ENCODE results near the gene SSNA1. TPM values are rescaled to one million over a fixed set of nuclear protein-coding genes. Genes with fewer than 3 reads are reported as not detected.
A peak's percentile ranks its signal among the peaks of the same experiment; 100 is the strongest.
"Not testable (repeated sequence)": the region's sequence is repeated elsewhere in the genome, so short reads cannot be mapped to it uniquely, and the experiment has no call there.

Gene SSNA1
- total RNA-seq, 4 donors from 2014 or later: 58.2 to 99.5 (median 76.7) TPM

GRCh38 chr9:137236238-137236935 lies 47.9 kb downstream of the SSNA1 start:
- H3K4me3 ChIP-seq: peak overlapping the region; percentile 29 to 43 (median 37)
- 13% methylated on average over 9 of the region's 31 CpGs for WGBS
- peak overlapping the region in 1 of 4 donors; percentile 1 for H3K27ac ChIP-seq (replicated peaks in 1 of 4)
- H3K36me3 ChIP-seq: no peaks in the 10 kb centered on the region
- H3K4me1 ChIP-seq: peaks cover 40 to 60% (median 48%) of the 10 kb centered on the region in 4 donors
- TF ChIP-seq EP300 (IDR thresholded peaks at IDR 0.05): no peak
- no peak for TF ChIP-seq POLR2A (IDR thresholded peaks at IDR 0.05; ENCODE audit: low read depth)
- TF ChIP-seq POLR2AphosphoS5 (IDR thresholded peaks at IDR 0.05): peak; percentile 23 to 67
- peak in 2 of 3 experiments; percentile 97 to 99 for TF ChIP-seq CTCF (IDR thresholded peaks at IDR 0.05)
- intact Hi-C loops (cut with DNase I): no loop called here
- DNase-seq (ENCODE audit: extremely low spot score): peak; percentile 95
- peaks cover 0 to 39% (median 15%) of the 10 kb centered on the region in 4 donors for H3K27me3 ChIP-seq
- no peaks in the 10 kb centered on the region for H3K9me3 ChIP-seq

- intact Hi-C loops (cut with DNase I): no loop called here
These were observed 48.5 kb downstream of the SSNA1 start for GRCh38 chr9:137236936-137237421.

GRCh38 chr9:137237759-137238726 lies 49.6 kb downstream of the SSNA1 start:
- Histone ChIP-seq H3K27me3 (peaks cover 0 to 22% (median 5%) of the 10 kb centered on the region in 4 donors), H3K9me3 (no peaks in the 10 kb centered on the region), H3K27ac (replicated peaks in 1 of 4) (no peak overlapping the region), H3K4me3 (no peak overlapping the region), H3K36me3 (peaks cover 11 to 15% (median 12%) of the 10 kb centered on the region in 4 donors), H3K4me1 (peaks cover 51 to 74% (median 62%) of the 10 kb centered on the region in 4 donors)
- intact Hi-C loops (cut with DNase I): no loop called here
- TF ChIP-seq CTCF (IDR thresholded peaks at IDR 0.05) (no peak), POLR2AphosphoS5 (IDR thresholded peaks at IDR 0.05) (no peak), EP300 (IDR thresholded peaks at IDR 0.05) (no peak), POLR2A (IDR thresholded peaks at IDR 0.05; ENCODE audit: low read depth) (no peak)
- 73% methylated on average over 6 of the region's 13 CpGs for WGBS
- no peak for DNase-seq (ENCODE audit: extremely low spot score)

More at GRCh38 chr9:137236936-137237421, 48.5 kb downstream of the SSNA1 start:
- Histone ChIP-seq H3K27me3 (peaks cover 0 to 33% (median 9%) of the 10 kb centered on the region in 4 donors), H3K4me1 (peaks cover 41 to 63% (median 51%) of the 10 kb centered on the region in 4 donors), H3K9me3 (no peaks in the 10 kb centered on the region), H3K27ac (replicated peaks in 1 of 4) (peak overlapping the region in 1 of 4 donors; percentile 1), H3K36me3 (peaks cover under 1 to 4% (median 2%) of the 10 kb centered on the region in 4 donors), H3K4me3 (peak overlapping the region; percentile 29 to 43 (median 37))
- no peak for DNase-seq (ENCODE audit: extremely low spot score)
- TF ChIP-seq POLR2AphosphoS5 (IDR thresholded peaks at IDR 0.05): no peak
- WGBS: 86% methylated on average over 1 of the region's 11 CpGs

- not testable (repeated sequence) for H3K27me3 ChIP-seq
- H3K4me1 ChIP-seq: peaks cover 68 to 83% (median 77%) of the 10 kb centered on the region in 4 donors
- WGBS: 49% methylated on average over 27 of the region's 27 CpGs
These were observed 51.2 kb downstream of the SSNA1 start for GRCh38 chr9:137239541-137240200.

More at GRCh38 chr9:137239541-137240200, 51.2 kb downstream of the SSNA1 start:
- H3K9me3 ChIP-seq; DNase-seq (ENCODE audit: extremely low spot score); intact Hi-C loops (cut with DNase I): not testable (repeated sequence)
- peak overlapping the region; percentile 76 to 99 (median 83) for H3K4me3 ChIP-seq
- H3K27ac ChIP-seq (replicated peaks in 1 of 4): peak overlapping the region; percentile 95 to 98 (median 98)
- peaks cover 13 to 25% (median 19%) of the 10 kb centered on the region in 4 donors for H3K36me3 ChIP-seq

Small RNA genes within 50 kb of the gene (small RNA-seq; reads per million reads assigned to genes)
- 0 reads per million in 3 donors for gene MIR3621

Other genes with a start within 250 kb of the SSNA1 start
- 100 to 1,000 TPM; 238 to 303 (median 267) TPM for gene FBXW5, start 243.9 kb upstream of the SSNA1 start, total RNA-seq
- gene C8G, start 243.4 kb upstream of the SSNA1 start, total RNA-seq: not detected
- not detected for gene LCN12, start 236.4 kb upstream of the SSNA1 start, total RNA-seq
- gene PTGDS, start 211.2 kb upstream of the SSNA1 start, total RNA-seq: 10 to 100 TPM; 10.4 to 77.9 (median 51.6) TPM
- gene LCNL1, start 205.7 kb upstream of the SSNA1 start, total RNA-seq: under 1 TPM in 3 of 4 donors, not detected in 1; 0.11 to 0.42 (median 0.39) TPM
- gene PAXX, start 196.3 kb upstream of the SSNA1 start, total RNA-seq: 10 to 100 TPM; 28.8 to 39.9 (median 37.8) TPM
- 1 to 10 TPM in 2 of 4 donors, not detected in 2; 1.4 to 2.5 TPM for gene CLIC3, start 192.1 kb upstream of the SSNA1 start, total RNA-seq
- 10 to 100 TPM; 17.4 to 30.9 (median 21.6) TPM for gene ABCA2, start 160.4 kb upstream of the SSNA1 start, total RNA-seq
- gene FUT7, start 156.6 kb upstream of the SSNA1 start, total RNA-seq: under 1 TPM in 2 of 4 donors, not detected in 2; 0.32 to 0.83 TPM
- gene NPDC1, start 142.5 kb upstream of the SSNA1 start, total RNA-seq: 100 to 1,000 TPM in 2 of 4 donors, 10 to 100 TPM in 2; 45.3 to 119 (median 91.5) TPM
- gene ENTPD2, start 134.6 kb upstream of the SSNA1 start, total RNA-seq: 1 to 10 TPM in 2 of 4 donors, under 1 TPM in 2; 0.42 to 1.2 (median 1.0) TPM
- under 1 TPM in 3 of 4 donors, not detected in 1; 0.17 to 0.40 (median 0.26) TPM for gene SAPCD2, start 118.1 kb upstream of the SSNA1 start, total RNA-seq
- 1 to 10 TPM; 3.6 to 5.8 (median 5.0) TPM for gene UAP1L1, start 111.2 kb upstream of the SSNA1 start, total RNA-seq
- 10 to 100 TPM; 22.4 to 36.6 (median 27.0) TPM for gene MAN1B1, start 101.7 kb upstream of the SSNA1 start, total RNA-seq
- gene DPP7, start 73.9 kb upstream of the SSNA1 start, total RNA-seq: 100 to 1,000 TPM in 2 of 4 donors, 10 to 100 TPM in 2; 90.1 to 121 (median 104) TPM
- under 1 TPM in 3 of 4 donors, not detected in 1; 0.11 to 0.50 (median 0.19) TPM for gene GRIN1, start 49.5 kb upstream of the SSNA1 start, total RNA-seq
- gene LRRC26, start 18.6 kb upstream of the SSNA1 start, total RNA-seq: not detected
- not detected for gene TMEM210, start 16.6 kb upstream of the SSNA1 start, total RNA-seq
- 10 to 100 TPM; 18.7 to 28.7 (median 25.1) TPM for gene ANAPC2, start 116 bp upstream of the SSNA1 start, total RNA-seq
- 10 to 100 TPM in 1 of 4 donors, 1 to 10 TPM in 3; 4.1 to 12.6 (median 7.7) TPM for gene TPRN, start 12.1 kb downstream of the SSNA1 start, total RNA-seq
- gene TMEM203, start 17.0 kb downstream of the SSNA1 start, total RNA-seq: 10 to 100 TPM; 28.8 to 45.8 (median 34.8) TPM
- gene NDOR1, start 17.0 kb downstream of the SSNA1 start, total RNA-seq: 10 to 100 TPM in 1 of 4 donors, 1 to 10 TPM in 3; 6.5 to 12.3 (median 8.0) TPM
- 1 to 10 TPM; 1.2 to 4.2 (median 2.4) TPM for gene RNF208, start 33.6 kb downstream of the SSNA1 start, total RNA-seq
- under 1 TPM in 3 of 4 donors, not detected in 1; 0.33 to 0.45 (median 0.40) TPM for gene CYSRT1, start 36.5 kb downstream of the SSNA1 start, total RNA-seq
- gene RNF224, start 38.8 kb downstream of the SSNA1 start, total RNA-seq: not detected
- not detected for gene SLC34A3, start 42.2 kb downstream of the SSNA1 start, total RNA-seq
- 100 to 1,000 TPM; 227 to 469 (median 304) TPM for gene TUBB4B, start 52.6 kb downstream of the SSNA1 start, total RNA-seq
- gene STPG3, start 62.6 kb downstream of the SSNA1 start, total RNA-seq: not detected
- 10 to 100 TPM; 26.6 to 73.2 (median 48.8) TPM for gene NELFB, start 66.7 kb downstream of the SSNA1 start, total RNA-seq
- 1 to 10 TPM; 5.0 to 9.2 (median 7.3) TPM for gene TOR4A, start 89.0 kb downstream of the SSNA1 start, total RNA-seq
- 10 to 100 TPM in 1 of 4 donors, 1 to 10 TPM in 3; 2.9 to 10.3 (median 7.2) TPM for gene NRARP, start 113.6 kb downstream of the SSNA1 start, total RNA-seq
- gene EXD3, start 234.5 kb downstream of the SSNA1 start, total RNA-seq: 10 to 100 TPM in 3 of 4 donors, 1 to 10 TPM in 1; 8.3 to 22.3 (median 14.2) TPM
- 1 to 10 TPM; 2.1 to 4.0 (median 3.0) TPM for gene NOXA1, start 234.7 kb downstream of the SSNA1 start, total RNA-seq